Measurements from ENCODE around the gene TRIM2. TPM values are rescaled to one million over a fixed set of nuclear protein-coding genes. Genes with fewer than 3 reads are reported as not detected.
"Not testable (repeated sequence)": the region's sequence is repeated elsewhere in the genome, so short reads cannot be mapped to it uniquely, and the experiment has no call there.

The TRIM2 gene
- under 1 TPM; 0.20 to 0.44 TPM for total RNA-seq

DNA sequence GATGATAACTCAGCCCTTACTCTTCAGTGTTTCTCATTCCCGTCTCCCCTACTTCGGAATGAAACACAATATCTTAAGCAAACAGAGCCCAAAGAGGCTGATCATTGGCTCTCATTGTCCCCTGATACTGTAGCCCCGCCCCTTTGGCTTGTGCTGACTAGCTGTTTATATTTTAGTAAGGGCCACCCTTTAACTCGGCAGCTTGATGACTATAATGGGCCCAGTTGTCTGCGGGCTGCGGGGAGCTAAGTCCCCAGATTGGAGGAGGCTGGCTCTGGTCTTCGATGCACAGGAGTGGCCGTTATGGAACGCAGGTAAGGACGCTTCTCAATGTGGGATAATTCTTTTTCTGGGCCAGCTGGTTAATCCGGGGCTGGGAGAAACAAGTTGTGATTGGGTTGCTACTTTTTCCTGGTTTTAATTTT lies at the start of gene TRIM2:
Gene TRIM2 (plus strand): TSS at position 197 of the 425 bp plus-strand sequence. CDS start 88 bp downstream, at position 285.
- CTCF ChIA-PET = interaction anchor here (0.6 to 1.0 kb wide), 2 partner anchors 44 to 139 kb away, joined by 3 read pairs; no protein-coding TSS in a partner anchor
- Mint-ChIP-seq H3K4me1 (peaks cover 28% of the 10 kb centered on the region), H3K27me3 (peaks cover 2% of the 10 kb centered on the region), H3K4me3 (peak within 1 kb of the TSS; percentile 8), H3K9me3 (no peaks in the 10 kb centered on the region), H3K36me3 (ENCODE audit: low read depth) (no peaks in the 10 kb centered on the region), H3K27ac (peak within 1 kb of the TSS; percentile 80)
- no peak for DNase-seq
- POLR2A ChIA-PET = no interaction called here

DNA sequence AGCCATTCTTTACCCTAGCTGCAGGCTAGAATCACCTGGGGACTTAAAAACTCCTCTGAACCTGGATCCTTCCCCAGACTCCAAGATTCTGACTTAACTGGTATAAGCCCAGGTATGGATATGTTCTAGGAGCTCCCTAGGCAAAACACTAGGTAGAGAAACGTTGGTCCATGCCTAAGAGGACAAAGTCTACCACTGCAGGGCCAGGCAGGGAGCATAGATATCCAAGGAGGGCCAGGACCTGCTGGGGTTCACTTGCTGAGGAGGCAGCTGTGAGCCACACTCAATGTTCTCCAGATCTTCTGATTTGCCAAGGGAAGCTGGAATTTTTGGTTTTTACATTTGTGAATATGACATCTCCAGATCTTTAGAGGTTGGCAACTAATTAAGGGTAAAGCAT lies 48.6 kb upstream of the TRIM2 start:
- CTCF ChIA-PET = interaction anchor here (0.6 to 2.4 kb wide), 7 partner anchors 9 to 564 kb away, joined by 3 to 7 read pairs (median 4); partner anchors contain the start of gene MND1
- no peak for DNase-seq
- Mint-ChIP-seq H3K4me3 (no peak overlapping the region), H3K4me1 (peaks cover 49% of the 10 kb centered on the region), H3K27me3 (peaks cover 24% of the 10 kb centered on the region), H3K36me3 (ENCODE audit: low read depth) (no peaks in the 10 kb centered on the region), H3K27ac (no peak overlapping the region), H3K9me3 (no peaks in the 10 kb centered on the region)
- POLR2A ChIA-PET = no interaction called here

DNA sequence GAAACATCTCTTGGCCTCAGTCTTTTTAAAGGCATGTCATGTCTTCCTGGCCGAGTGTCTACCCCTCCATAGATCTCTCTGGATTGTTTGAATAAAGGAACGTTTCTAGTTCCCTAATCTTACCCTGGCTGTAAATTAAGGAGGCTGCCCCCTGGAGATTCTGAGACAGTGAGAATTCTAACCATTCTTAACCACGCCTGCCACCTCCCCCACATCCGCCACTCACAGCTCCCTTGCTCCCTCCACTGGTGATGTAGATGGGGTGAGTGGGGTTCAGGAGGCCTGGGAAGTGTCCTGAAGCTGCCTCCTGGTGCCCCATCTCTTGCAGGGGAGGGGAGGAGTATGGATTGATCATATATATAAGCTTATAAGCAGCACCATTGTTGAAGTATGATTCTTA lies 48.0 kb upstream of the TRIM2 start:
- Mint-ChIP-seq H3K27me3 (peaks cover 24% of the 10 kb centered on the region), H3K9me3 (no peaks in the 10 kb centered on the region), H3K4me3 (no peak overlapping the region), H3K4me1 (peaks cover 49% of the 10 kb centered on the region), H3K36me3 (ENCODE audit: low read depth) (no peaks in the 10 kb centered on the region), H3K27ac (no peak overlapping the region)
- ChIA-PET POLR2A (no interaction called here), CTCF (interaction anchor here (1.0 to 2.4 kb wide), 7 partner anchors 8 to 415 kb away, joined by 3 to 7 read pairs (median 4); partner anchors contain the start of gene MND1)
- DNase-seq = peak; percentile 31

DNA sequence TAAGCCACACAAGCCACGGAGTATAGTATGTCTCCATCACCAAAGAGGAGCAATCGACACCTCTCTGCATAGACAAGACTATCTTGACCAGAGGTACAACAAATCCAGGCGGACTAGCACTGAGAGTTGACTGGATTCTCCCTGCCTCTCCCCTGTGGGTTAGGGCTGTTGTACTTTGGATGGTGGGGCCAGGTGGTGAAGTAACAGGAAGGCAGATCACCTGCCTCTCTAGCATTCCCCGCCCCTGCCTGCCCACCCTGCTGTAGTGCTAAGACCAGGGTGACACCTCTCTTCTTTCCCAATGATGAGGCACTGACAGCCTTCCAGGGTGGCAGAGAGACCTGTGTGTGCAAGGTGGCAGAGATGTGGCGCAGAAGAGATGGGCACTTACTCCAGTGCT lies 47.5 kb upstream of the TRIM2 start:
- no peak overlapping the region for H3K27ac Mint-ChIP-seq
- CTCF ChIA-PET = interaction anchor here (1.0 to 2.4 kb wide), 7 partner anchors 8 to 415 kb away, joined by 3 to 7 read pairs (median 4); partner anchors contain the start of gene MND1
- H3K4me1 Mint-ChIP-seq = peaks cover 45% of the 10 kb centered on the region
- H3K36me3 Mint-ChIP-seq (ENCODE audit: low read depth) = no peaks in the 10 kb centered on the region
- peaks cover 23% of the 10 kb centered on the region for H3K27me3 Mint-ChIP-seq
- POLR2A ChIA-PET = no interaction called here
- H3K4me3 Mint-ChIP-seq = no peak overlapping the region
- H3K9me3 Mint-ChIP-seq = no peaks in the 10 kb centered on the region
- no peak for DNase-seq

DNA sequence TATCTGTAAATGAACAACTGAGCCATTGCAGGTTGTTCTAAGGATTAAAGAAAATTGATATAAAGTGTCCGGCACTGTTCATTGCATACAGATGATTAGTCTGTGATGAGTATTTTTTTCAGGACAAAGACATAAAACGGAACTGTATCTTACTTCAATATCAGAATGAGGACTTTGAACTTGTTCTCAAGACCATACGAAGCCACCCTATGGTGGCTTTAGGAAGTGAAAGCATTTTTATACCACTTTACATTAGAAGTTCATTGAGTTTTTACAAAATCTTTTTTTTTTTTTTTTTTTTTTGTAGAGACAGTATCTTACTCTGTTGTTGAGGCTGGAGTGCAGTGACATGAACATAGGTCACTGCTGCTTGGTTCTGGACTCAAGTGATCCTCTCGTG lies 45.2 kb upstream of the TRIM2 start:
- Mint-ChIP-seq H3K27me3 (peaks cover 12% of the 10 kb centered on the region), H3K36me3 (ENCODE audit: low read depth) (no peaks in the 10 kb centered on the region), H3K4me1 (peaks cover 23% of the 10 kb centered on the region), H3K27ac (no peak overlapping the region), H3K4me3 (no peak overlapping the region), H3K9me3 (no peaks in the 10 kb centered on the region)
- ChIA-PET CTCF (interaction anchor here (1.0 kb wide), 1 partner anchor 19 kb away, joined by 3 read pairs; no protein-coding TSS in a partner anchor), POLR2A (no interaction called here)
- no peak for DNase-seq

DNA sequence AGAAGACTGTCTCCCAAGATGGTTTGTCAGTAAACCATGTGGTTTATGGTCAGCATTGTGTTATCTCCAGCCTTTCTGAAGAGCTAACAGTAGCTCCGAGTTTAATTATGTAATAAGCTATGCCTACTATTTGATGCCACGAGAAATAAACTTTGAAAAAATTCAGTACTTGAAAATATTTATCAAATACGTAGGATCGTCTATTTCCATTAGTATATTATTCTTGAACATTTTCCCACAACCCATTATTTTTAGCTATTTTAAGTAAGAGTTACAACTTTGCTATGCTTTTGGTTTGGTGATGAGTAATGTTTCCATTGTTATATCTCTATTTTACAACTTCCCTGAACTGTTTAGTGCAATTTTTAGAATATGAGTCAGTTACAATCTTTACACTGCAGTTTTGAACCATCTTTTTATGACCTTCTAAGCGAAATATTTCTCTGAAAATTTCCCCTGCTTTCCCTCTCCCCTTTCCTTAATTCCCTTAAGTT lies 44.5 kb upstream of the TRIM2 start:
- peaks cover 19% of the 10 kb centered on the region for H3K4me1 Mint-ChIP-seq
- no peaks in the 10 kb centered on the region for H3K9me3 Mint-ChIP-seq
- no peak overlapping the region for H3K4me3 Mint-ChIP-seq
- H3K27ac Mint-ChIP-seq = no peak overlapping the region
- ChIA-PET CTCF (interaction anchor here (1.0 kb wide), 1 partner anchor 19 kb away, joined by 3 read pairs; no protein-coding TSS in a partner anchor), POLR2A (no interaction called here)
- H3K27me3 Mint-ChIP-seq = peaks cover 13% of the 10 kb centered on the region
- H3K36me3 Mint-ChIP-seq (ENCODE audit: low read depth) = no peaks in the 10 kb centered on the region
- no peak for DNase-seq

DNA sequence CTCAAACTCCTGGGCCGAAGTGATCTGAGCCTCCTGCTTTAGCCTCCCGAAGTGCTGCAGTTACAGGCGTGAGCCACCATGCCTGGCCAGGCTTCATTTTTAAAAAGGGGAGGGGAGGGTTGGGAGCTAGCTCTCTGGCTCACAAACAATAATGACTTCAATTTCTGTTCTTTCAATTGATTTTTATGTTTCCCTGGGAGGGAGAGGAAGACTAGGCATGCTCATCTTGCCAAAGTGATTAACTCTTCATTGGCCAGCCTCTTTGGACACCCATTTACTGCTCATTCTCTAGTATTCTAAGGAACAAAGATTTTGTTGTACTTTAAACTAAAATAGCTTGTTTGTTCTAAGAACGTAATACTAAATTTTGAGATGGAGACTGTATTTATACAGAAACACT lies 43.4 kb upstream of the TRIM2 start:
- ChIA-PET POLR2A (no interaction called here), CTCF (interaction anchor here (0.9 to 1.3 kb wide), 2 partner anchors 19 to 23 kb away, joined by 3 to 5 read pairs; no protein-coding TSS in a partner anchor)
- H3K9me3 Mint-ChIP-seq = peaks cover 2% of the 10 kb centered on the region
- H3K4me3 Mint-ChIP-seq = no peak overlapping the region
- DNase-seq = no peak
- peaks cover 14% of the 10 kb centered on the region for H3K27me3 Mint-ChIP-seq
- H3K4me1 Mint-ChIP-seq = peaks cover 11% of the 10 kb centered on the region
- H3K27ac Mint-ChIP-seq = no peak overlapping the region
- H3K36me3 Mint-ChIP-seq (ENCODE audit: low read depth) = no peaks in the 10 kb centered on the region

DNA sequence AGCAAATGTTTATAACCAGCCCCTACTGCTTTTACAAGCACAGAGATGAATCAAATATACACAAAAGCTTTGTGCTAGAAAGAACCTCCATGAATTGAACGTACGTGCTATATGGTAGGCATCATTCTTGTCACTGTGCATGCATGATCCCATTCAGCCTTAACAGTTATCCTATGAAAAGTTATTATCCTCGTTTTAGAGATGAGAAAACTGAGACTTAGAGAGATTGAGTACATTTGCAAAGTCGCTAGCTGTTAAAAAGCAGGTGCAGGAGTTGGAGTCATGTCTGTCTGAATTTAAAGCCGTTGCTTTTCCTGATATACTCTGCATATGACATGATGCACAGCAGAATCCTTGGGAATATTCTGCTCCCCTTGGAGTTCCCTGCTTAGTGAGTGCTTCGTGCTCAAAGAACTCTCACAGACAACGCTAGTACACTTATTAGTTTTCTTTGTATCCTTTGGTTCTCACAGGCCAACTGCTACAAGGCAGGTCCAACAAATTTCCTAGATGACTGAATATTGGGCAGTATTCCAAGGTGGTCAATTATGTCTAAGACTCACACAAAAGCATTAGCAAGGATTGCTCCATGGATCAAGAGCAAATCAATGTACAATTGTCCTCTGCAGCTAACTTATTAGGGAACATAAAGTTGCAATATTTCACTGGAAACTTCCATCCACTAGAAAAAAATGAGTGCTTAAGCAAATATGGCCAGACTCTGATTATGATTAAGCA lies 42.8 kb upstream of the TRIM2 start:
- Mint-ChIP-seq H3K4me1 (peaks cover 6% of the 10 kb centered on the region), H3K36me3 (ENCODE audit: low read depth) (no peaks in the 10 kb centered on the region), H3K27me3 (peaks cover 18% of the 10 kb centered on the region), H3K9me3 (peaks cover 2% of the 10 kb centered on the region), H3K27ac (no peak overlapping the region), H3K4me3 (no peak overlapping the region)
- no peak for DNase-seq
- ChIA-PET CTCF (interaction anchor here (0.6 to 1.3 kb wide), 3 partner anchors 22 to 41 kb away, joined by 3 to 5 read pairs (median 3); no protein-coding TSS in a partner anchor), POLR2A (no interaction called here)

DNA sequence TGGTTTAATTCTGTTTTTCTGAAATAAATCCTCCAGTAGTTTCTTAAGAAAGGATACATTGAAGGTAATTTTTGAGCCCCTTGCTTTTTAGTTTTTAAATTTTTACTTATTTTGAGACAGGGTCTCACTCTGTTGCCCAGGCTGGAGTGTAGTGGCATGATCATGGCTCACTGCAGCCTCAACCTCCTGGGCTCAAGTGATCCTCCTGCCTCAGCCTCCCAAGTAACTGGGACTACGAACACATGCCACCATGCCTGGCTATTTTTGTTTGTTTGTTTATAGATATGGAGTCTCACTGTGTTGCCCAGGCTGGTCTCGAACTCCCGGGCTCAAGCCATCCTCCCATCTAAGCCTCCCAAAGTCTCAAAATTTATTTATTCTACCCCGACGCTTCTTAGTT lies 39.0 kb upstream of the TRIM2 start:
- POLR2A ChIA-PET = interaction anchor here (0.6 kb wide), 1 partner anchor 169 kb away, joined by 3 read pairs; no protein-coding TSS in a partner anchor
- H3K9me3 Mint-ChIP-seq; DNase-seq; H3K36me3 Mint-ChIP-seq (ENCODE audit: low read depth); H3K4me3 Mint-ChIP-seq; H3K27ac Mint-ChIP-seq; CTCF ChIA-PET; H3K4me1 Mint-ChIP-seq: not testable (repeated sequence)
- peaks cover 40% of the 10 kb centered on the region for H3K27me3 Mint-ChIP-seq

DNA sequence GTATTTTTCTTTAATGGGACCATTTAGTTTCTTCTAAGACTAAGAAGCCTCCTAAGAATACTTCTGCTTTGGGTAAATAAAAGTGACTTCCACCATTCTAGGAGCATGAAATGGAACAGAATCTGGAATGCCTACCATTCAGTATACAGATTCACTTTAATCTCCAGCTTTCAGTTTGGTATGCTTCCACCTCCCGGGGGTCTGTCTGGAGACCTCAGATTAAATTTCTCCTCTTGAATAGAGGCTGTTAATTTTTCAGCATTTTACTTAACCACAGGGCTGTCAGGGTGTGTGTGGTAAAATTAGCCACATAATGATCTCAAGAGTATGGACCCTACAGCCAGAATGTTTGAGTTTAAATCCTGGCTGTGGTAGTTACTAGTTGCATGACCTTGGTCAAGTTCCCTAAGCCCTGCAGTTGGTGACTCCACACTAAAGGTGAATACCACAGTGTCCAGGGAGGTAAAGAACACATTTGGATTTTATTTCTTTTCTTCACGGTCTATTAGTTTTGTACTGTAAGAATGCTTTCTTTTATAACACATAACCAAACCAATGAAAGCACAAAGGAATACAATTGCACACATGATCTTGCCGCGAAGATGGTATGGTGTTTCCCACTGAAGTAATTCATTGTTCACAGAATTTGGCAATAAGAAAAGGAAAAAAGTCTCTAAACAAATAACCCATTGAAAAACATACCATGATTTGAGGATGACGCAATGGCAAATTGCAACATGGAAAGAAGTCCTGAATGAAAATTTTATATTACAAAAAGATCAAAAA lies 37.3 kb upstream of the TRIM2 start:
- no peak for DNase-seq
- POLR2A ChIA-PET = no interaction called here
- Mint-ChIP-seq H3K27me3 (peaks cover 36% of the 10 kb centered on the region), H3K27ac (no peak overlapping the region), H3K9me3 (peaks cover 2% of the 10 kb centered on the region), H3K36me3 (ENCODE audit: low read depth) (no peaks in the 10 kb centered on the region), H3K4me3 (no peak overlapping the region), H3K4me1 (no peaks in the 10 kb centered on the region)
- CTCF ChIA-PET = no interaction called here

DNA sequence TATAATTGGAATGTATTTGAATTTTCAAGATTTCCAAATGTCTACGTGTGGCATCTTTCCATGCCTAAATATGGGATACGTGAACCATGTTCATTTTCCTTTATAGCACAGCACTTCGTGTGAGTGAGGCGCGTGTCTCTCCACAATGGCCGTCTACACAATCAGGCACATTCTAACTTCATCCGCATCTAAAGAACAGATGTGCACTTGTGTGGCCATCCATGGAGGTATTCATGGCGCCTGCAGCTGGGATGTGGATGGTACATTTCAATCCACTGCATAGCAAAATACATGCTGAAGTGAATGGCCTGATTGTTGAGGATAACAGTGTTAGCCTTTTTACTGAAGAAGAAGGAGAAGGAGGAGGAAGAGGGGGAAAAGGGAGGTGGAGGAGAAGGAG lies 34.5 kb upstream of the TRIM2 start:
- ChIA-PET CTCF (interaction anchor here (0.9 kb wide), 1 partner anchor 10 kb away, joined by 3 read pairs; no protein-coding TSS in a partner anchor), POLR2A (no interaction called here)
- Mint-ChIP-seq H3K36me3 (ENCODE audit: low read depth) (no peaks in the 10 kb centered on the region), H3K27ac (no peak overlapping the region), H3K4me1 (no peaks in the 10 kb centered on the region), H3K9me3 (peaks cover 2% of the 10 kb centered on the region), H3K4me3 (no peak overlapping the region), H3K27me3 (peaks cover 37% of the 10 kb centered on the region)
- DNase-seq = no peak

DNA sequence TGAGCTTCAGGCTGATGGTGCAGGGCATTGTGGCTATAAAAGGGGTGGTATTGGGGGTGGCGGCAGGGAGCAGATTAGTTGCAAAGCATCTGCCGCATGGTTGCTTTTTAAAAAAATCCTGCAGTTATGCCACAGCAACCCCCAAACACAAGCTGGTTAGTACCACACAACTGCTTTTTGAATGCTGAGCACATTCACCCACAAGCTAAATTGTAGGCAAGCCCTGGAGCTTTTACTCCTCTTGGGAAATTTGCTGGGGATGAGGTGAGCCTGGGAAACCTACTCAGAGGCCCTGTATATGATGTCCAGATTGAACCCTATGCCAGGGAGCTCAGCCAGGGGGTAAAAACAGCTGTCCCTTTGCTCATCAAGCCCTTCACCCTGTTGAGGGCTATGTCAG lies 33.8 kb upstream of the TRIM2 start:
- no peak overlapping the region for H3K27ac Mint-ChIP-seq
- no peaks in the 10 kb centered on the region for H3K9me3 Mint-ChIP-seq
- no peak for DNase-seq
- POLR2A ChIA-PET = no interaction called here
- CTCF ChIA-PET = interaction anchor here (0.9 kb wide), 1 partner anchor 10 kb away, joined by 3 read pairs; no protein-coding TSS in a partner anchor
- H3K4me1 Mint-ChIP-seq = no peaks in the 10 kb centered on the region
- no peaks in the 10 kb centered on the region for H3K36me3 Mint-ChIP-seq (ENCODE audit: low read depth)
- H3K4me3 Mint-ChIP-seq = no peak overlapping the region
- H3K27me3 Mint-ChIP-seq = peaks cover 34% of the 10 kb centered on the region
